ENCODE results near the gene LCE1E. TPM values are rescaled to one million over a fixed set of nuclear protein-coding genes. Genes with fewer than 3 reads are reported as not detected.

Gene LCE1E
- polyA plus RNA-seq, 1 experiment, result not detected

GRCh38 chr1:152745289-152745704 lies 40.8 kb upstream of the LCE1E start:
- ChIA-PET CTCF (no interaction called here), POLR2A (no interaction called here)
- Histone ChIP-seq H3K27ac (ENCODE audit: low read depth, low read length) (no peak overlapping the region), H3K9me3 (ENCODE audit: control insufficient read depth, insufficient read depth, low read length) (peaks cover 6% of the 10 kb centered on the region), H3K27me3 (ENCODE audit: control insufficient read depth, insufficient read depth, low read length) (no peaks in the 10 kb centered on the region), H3K4me3 (ENCODE audit: low read depth, low read length) (no peak overlapping the region)
- TF ChIP-seq CTCF (IDR thresholded peaks at IDR 0.05; ENCODE audit: low read depth, low read length), result no peak
- no peak for DNase-seq (ENCODE audit: low read depth, low spot score)

GRCh38 chr1:152745765-152746444 lies 40.2 kb upstream of the LCE1E start:
- no peak for TF ChIP-seq CTCF (IDR thresholded peaks at IDR 0.05; ENCODE audit: low read depth, low read length)
- Histone ChIP-seq H3K4me3 (ENCODE audit: low read depth, low read length) (no peak overlapping the region), H3K27ac (ENCODE audit: low read depth, low read length) (no peak overlapping the region), H3K27me3 (ENCODE audit: control insufficient read depth, insufficient read depth, low read length) (no peaks in the 10 kb centered on the region), H3K9me3 (ENCODE audit: control insufficient read depth, insufficient read depth, low read length) (peaks cover 6% of the 10 kb centered on the region)
- POLR2A ChIA-PET, result no interaction called here
- CTCF ChIA-PET, result no interaction called here
- DNase-seq (ENCODE audit: low read depth, low spot score), result no peak

- TF ChIP-seq CTCF (IDR thresholded peaks at IDR 0.05; ENCODE audit: low read depth, low read length), result no peak
- Histone ChIP-seq H3K27me3 (ENCODE audit: control insufficient read depth, insufficient read depth, low read length) (no peaks in the 10 kb centered on the region), H3K27ac (ENCODE audit: low read depth, low read length) (no peak overlapping the region), H3K9me3 (ENCODE audit: control insufficient read depth, insufficient read depth, low read length) (peaks cover 6% of the 10 kb centered on the region), H3K4me3 (ENCODE audit: low read depth, low read length) (no peak overlapping the region)
- no peak for DNase-seq (ENCODE audit: low read depth, low spot score)
- POLR2A ChIA-PET, result no interaction called here
- CTCF ChIA-PET, result no interaction called here
Measured at GRCh38 chr1:152747831-152748230, 38.2 kb upstream of the LCE1E start.

- TF ChIP-seq CTCF (IDR thresholded peaks at IDR 0.05; ENCODE audit: low read depth, low read length), result no peak
- ChIA-PET POLR2A (no interaction called here), CTCF (no interaction called here)
- no peaks in the 10 kb centered on the region; the same call in 1 of the 2 replicates for H3K9me3 ChIP-seq (ENCODE audit: control insufficient read depth, insufficient read depth, low read length)
- DNase-seq (ENCODE audit: low read depth, low spot score), result no peak
- H3K4me3 ChIP-seq (ENCODE audit: low read depth, low read length), result no peak overlapping the region
- H3K27me3 ChIP-seq (ENCODE audit: control insufficient read depth, insufficient read depth, low read length), result no peaks in the 10 kb centered on the region
- H3K27ac ChIP-seq (ENCODE audit: low read depth, low read length), result no peak overlapping the region
Measured at GRCh38 chr1:152752225-152752624, 33.8 kb upstream of the LCE1E start.

GRCh38 chr1:152753586-152753985 lies 32.5 kb upstream of the LCE1E start:
- no peak for TF ChIP-seq CTCF (IDR thresholded peaks at IDR 0.05; ENCODE audit: low read depth, low read length)
- no peak for DNase-seq (ENCODE audit: low read depth, low spot score)
- CTCF ChIA-PET, result no interaction called here
- Histone ChIP-seq H3K27ac (ENCODE audit: low read depth, low read length) (no peak overlapping the region), H3K27me3 (ENCODE audit: control insufficient read depth, insufficient read depth, low read length) (no peaks in the 10 kb centered on the region), H3K9me3 (ENCODE audit: control insufficient read depth, insufficient read depth, low read length) (peaks cover 5% of the 10 kb centered on the region), H3K4me3 (ENCODE audit: low read depth, low read length) (no peak overlapping the region)
- POLR2A ChIA-PET, result no interaction called here
